Measurements from ENCODE around the gene FOXC1. TPM values are rescaled to one million over a fixed set of nuclear protein-coding genes. Genes with fewer than 3 reads are reported as not detected.

Gene FOXC1
- polyA plus RNA-seq, 2 of the 4 experiments (the other 2 are of a cell fraction): 3.4 to 4.7 TPM

DNA sequence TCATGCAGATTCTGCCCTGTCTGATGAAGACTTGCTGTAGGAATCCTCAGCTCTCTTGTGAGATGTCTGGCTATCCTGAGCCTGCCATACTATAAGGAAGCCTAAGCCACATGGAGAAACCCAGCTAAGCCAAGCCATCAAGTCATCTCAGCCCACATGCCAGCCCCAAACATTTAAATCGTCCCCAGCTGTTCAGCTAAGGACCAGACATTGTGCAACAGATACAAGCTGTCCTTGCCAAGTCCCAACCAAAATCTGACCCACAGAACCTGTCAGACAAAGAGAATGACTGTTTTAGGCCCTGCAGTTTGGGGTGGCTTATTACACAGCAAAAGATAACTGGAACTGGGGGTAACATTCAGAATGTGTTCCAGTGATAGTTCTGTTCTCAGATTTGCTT is 36.8 kb upstream of the FOXC1 start:
- ChIA-PET POLR2A (no interaction called here), CTCF (interaction anchor here (0.9 to 1.1 kb wide), 2 partner anchors 9 to 637 kb away, joined by 3 to 4 read pairs; no protein-coding TSS in a partner anchor)
- FAIRE-seq (no peak), ATAC-seq (no peak), DNase-seq (ENCODE audit: low read depth in 1 of 2, low spot score in 1 of 2) (no peak)
- Histone ChIP-seq H3K4me3 (no peak overlapping the region), H3K9me3 (peaks cover 7% of the 10 kb centered on the region; the same call in 1 of the 3 replicates), H3K4me2 (no peak overlapping the region), H3K4me1 (no peaks in the 10 kb centered on the region), H3K27ac (no peak overlapping the region)
- TF ChIP-seq BCL3 (IDR thresholded peaks at IDR 0.05): no peak
- TF ChIP-seq, protein P1, sequence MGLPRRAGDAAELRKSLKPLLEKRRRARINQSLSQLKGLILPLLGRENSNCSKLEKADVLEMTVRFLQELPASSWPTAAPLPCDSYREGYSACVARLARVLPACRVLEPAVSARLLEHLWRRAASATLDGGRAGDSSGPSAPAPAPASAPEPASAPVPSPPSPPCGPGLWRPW (IDR thresholded peaks at IDR 0.05): no peak
- no peak for TF ChIP-seq CHD4 (IDR thresholded peaks at IDR 0.05; ENCODE audit: borderline replicate concordance)
- TF ChIP-seq RCOR1 (IDR thresholded peaks at IDR 0.05; ENCODE audit: low read depth, low read length): no peak
- WGBS (ENCODE audit: missing lambda C conversion rate): 0% methylated on average over 1 of the region's 1 CpG

- CTCF ChIA-PET: interaction anchor here (1.4 to 1.6 kb wide), 2 partner anchors 29 to 1122 kb away, joined by 3 read pairs; no protein-coding TSS in a partner anchor
- TF ChIP-seq MAFK (IDR thresholded peaks at IDR 0.05; ENCODE audit: partially characterized antibody): peak; percentile 28
- TF ChIP-seq HOXA7 (CRISPR knock-in tag; IDR thresholded peaks at IDR 0.05): no peak
- no peak for TF ChIP-seq TFCP2L1 (CRISPR knock-in tag; IDR thresholded peaks at IDR 0.05)
- no peak for TF ChIP-seq EP300 (IDR thresholded peaks at IDR 0.05)
- TF ChIP-seq, protein P2, sequence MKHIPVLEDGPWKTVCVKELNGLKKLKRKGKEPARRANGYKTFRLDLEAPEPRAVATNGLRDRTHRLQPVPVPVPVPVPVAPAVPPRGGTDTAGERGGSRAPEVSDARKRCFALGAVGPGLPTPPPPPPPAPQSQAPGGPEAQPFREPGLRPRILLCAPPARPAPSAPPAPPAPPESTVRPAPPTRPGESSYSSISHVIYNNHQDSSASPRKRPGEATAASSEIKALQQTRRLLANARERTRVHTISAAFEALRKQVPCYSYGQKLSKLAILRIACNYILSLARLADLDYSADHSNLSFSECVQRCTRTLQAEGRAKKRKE (CRISPR knock-in tag; IDR thresholded peaks at IDR 0.05; ENCODE audit: low read depth): no peak
- no peak for FAIRE-seq
- no peak overlapping the region for H3K4me3 ChIP-seq
- POLR2A ChIA-PET: no interaction called here
- ATAC-seq: no peak
- no peaks in the 10 kb centered on the region for H3K4me1 ChIP-seq
- peaks cover 7% of the 10 kb centered on the region; the same call in 1 of the 3 replicates for H3K9me3 ChIP-seq
- no peak overlapping the region for H3K4me2 ChIP-seq
- 80% methylated on average over 8 of the region's 13 CpGs for WGBS (ENCODE audit: missing lambda C conversion rate)
- no peak for DNase-seq (ENCODE audit: low read depth in 1 of 2, low spot score in 1 of 2)
- no peak overlapping the region for H3K27ac ChIP-seq
Observed at GRCh38 chr6:1574083-1574761, 35.5 kb upstream of the FOXC1 start.

DNA sequence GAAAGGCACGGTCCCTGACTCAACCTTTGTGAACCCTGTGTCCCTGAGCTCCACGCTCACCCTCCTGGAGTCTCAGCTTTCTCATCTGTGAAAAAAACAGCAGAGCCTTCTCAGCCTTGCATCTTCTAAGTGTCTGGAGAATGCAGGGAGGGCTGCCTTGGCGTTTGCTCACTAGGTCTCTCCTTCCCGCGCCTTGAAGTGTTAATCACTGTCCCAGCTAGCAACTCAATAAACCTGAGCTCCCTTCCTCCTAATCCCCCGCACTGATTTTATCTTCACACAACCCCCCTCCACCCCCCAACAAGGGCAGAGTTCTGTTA is 34.9 kb upstream of the FOXC1 start:
- FAIRE-seq: no peak
- 84% methylated on average over 5 of the region's 6 CpGs for WGBS (ENCODE audit: missing lambda C conversion rate)
- Histone ChIP-seq H3K4me3 (no peak overlapping the region), H3K27ac (no peak overlapping the region), H3K9me3 (peaks cover 7% of the 10 kb centered on the region; the same call in 1 of the 3 replicates), H3K4me1 (no peaks in the 10 kb centered on the region), H3K4me2 (no peak overlapping the region)
- ATAC-seq: no peak
- ChIA-PET POLR2A (no interaction called here), CTCF (interaction anchor here (1.4 to 1.6 kb wide), 2 partner anchors 30 to 1121 kb away, joined by 3 read pairs; no protein-coding TSS in a partner anchor)
- TF ChIP-seq CBX8 (IDR thresholded peaks at IDR 0.05) (no peak), HEYL (CRISPR knock-in tag; IDR thresholded peaks at IDR 0.05) (no peak), FOXS1 (CRISPR knock-in tag; IDR thresholded peaks at IDR 0.05) (no peak), E2F6 (IDR thresholded peaks at IDR 0.05; ENCODE audit: borderline replicate concordance, low read depth) (no peak), JUNB (IDR thresholded peaks at IDR 0.05) (no peak), KDM1A (IDR thresholded peaks at IDR 0.05; ENCODE audit: low read depth) (no peak), TFCP2L1 (CRISPR knock-in tag; IDR thresholded peaks at IDR 0.05) (no peak), USF2 (IDR thresholded peaks at IDR 0.05) (no peak), RAD21 (conservative IDR thresholded peaks at IDR 0.05 in 1 of 2, IDR thresholded peaks at IDR 0.05 in 1 of 2) (no peak), MAZ (IDR thresholded peaks at IDR 0.05; ENCODE audit: borderline replicate concordance, low read depth, low read length) (no peak), PBX3 (IDR thresholded peaks at IDR 0.05) (no peak)
- DNase-seq (ENCODE audit: low read depth in 1 of 2, low spot score in 1 of 2): no peak
